Stimulated activated CD8-positive, alpha-beta memory T cell treated with anti-CD3 and anti-CD28 coated beads, Interleukin-15, amount 100 ng/mL, for 1 hour (primary cell): Measurements from ENCODE around the gene ADRB1.

Experiments used
- DNase-seq: peaks from one replicate; pipeline ENCODE4 v3.0.0-alpha.2; 2020; ENCODE audit warnings: low read depth

Gene ADRB1

GRCh38 chr10:114095559-114096337, 52.1 kb downstream of the ADRB1 start:
- no peak for DNase-seq
